GM12878 (cell line): Measurements from ENCODE around the gene NDRG4. TPM values are rescaled to one million over a fixed set of nuclear protein-coding genes. Genes with fewer than 3 reads are reported as not detected.

Source experiments
- ATAC-seq: fragments of 200-7000 bp; cut with Tn5 transposase; 3 replicates; pipeline ENCODE4 v1.9.1; 2020; ENCODE audit warnings: mild to moderate bottlenecking, moderate library complexity
- BruUV-seq: library from RNA; stranded (reverse); fragments of 400-500 nt; replicated peaks from 2 replicates; lab custom pipeline; 2021; lab: Mats Ljungman, UMichigan
- CTCF ChIA-PET: fragments of 300-600 bp; sonication (Branson Sonifier 250); formaldehyde crosslinking; extraction: SDS; loops from one replicate; lab custom pipeline; 2021; ENCODE audit warnings: inconsistent platforms; lab: Yijun Ruan, JAX
- POLR2A ChIA-PET: fragments of 350-600 bp; formaldehyde crosslinking; extraction: SDS; loops from one replicate; lab custom pipeline; 2021; ENCODE audit warnings: inconsistent platforms; lab: Charles Lee
- RAD21 ChIA-PET: fragments of 300-600 bp; sonication (Branson Sonifier 250); formaldehyde crosslinking; loops from one replicate; lab custom pipeline; 2023; ENCODE audit warnings: antibody characterized with exemption; ENCODE audit not compliant: unreplicated experiment; lab: Charles Lee
- SMC1A ChIA-PET: fragments of 300-600 bp; sonication (Branson Sonifier 250); formaldehyde crosslinking; loops from one replicate; lab custom pipeline; 2023; ENCODE audit not compliant: unreplicated experiment, uncharacterized antibody; lab: Charles Lee
- DNase-seq: peaks from one replicate; pipeline ENCODE4 v3.0.0-alpha.2; 2011; ENCODE audit warnings: low read depth, low spot score
- FAIRE-seq: peaks from 3 replicates; lab custom pipeline; 2011; peaks lifted over from hg19 to GRCh38; lab: Jason Lieb, UNC
- H2AFZ ChIP-seq: 2 replicates; pipeline ENCODE4 v1.6.0; 2011; ENCODE audit warnings: low read depth, low read length, control low read depth; ENCODE audit not compliant: control insufficient read depth
- H3K27ac ChIP-seq: 2 replicates; pipeline ENCODE4 v1.5.1; 2011; ENCODE audit warnings: control low read depth; ENCODE audit not compliant: control insufficient read depth, insufficient read depth
- H3K27me3 ChIP-seq, 2 experiments: replicated peaks in 1 of 2; 2 replicates each; pipeline versions ENCODE4 v1.6.0 to v1.6.1; 2011; ENCODE audit warnings: low read length in 1 of 2; ENCODE audit not compliant: control insufficient read depth in 2 of 2, insufficient read depth in 2 of 2
- H3K36me3 ChIP-seq, 2 experiments: 2 replicates each; pipeline ENCODE4 v1.5.1; 2011; ENCODE audit warnings: low read length in 1 of 2; ENCODE audit not compliant: control insufficient read depth in 2 of 2, insufficient read depth in 2 of 2
- H3K4me1 ChIP-seq: 2 replicates; pipeline ENCODE4 v1.6.1; 2011; ENCODE audit warnings: mild to moderate bottlenecking, low read length, moderate library complexity, mixed read lengths; ENCODE audit not compliant: control insufficient read depth, insufficient read depth
- H3K4me2 ChIP-seq: 2 replicates; pipeline ENCODE4 v1.6.0; 2011; ENCODE audit warnings: control low read depth; ENCODE audit not compliant: control insufficient read depth, insufficient read depth
- H3K4me3 ChIP-seq: fragments of 200-600 bp; sonication (generic); 2 replicates; pipeline ENCODE4 v1.5.1; 2016
- H3K79me2 ChIP-seq: 2 replicates; pipeline ENCODE4 v1.6.0; 2011; ENCODE audit warnings: low read length; ENCODE audit not compliant: control insufficient read depth, insufficient read depth
- H3K9ac ChIP-seq: 2 replicates; pipeline ENCODE4 v1.8.0; 2011; ENCODE audit warnings: low read length, control low read depth, mixed read lengths; ENCODE audit not compliant: control insufficient read depth, insufficient read depth
- H3K9me3 ChIP-seq: replicated peaks from 3 replicates; pipeline ENCODE4 v1.5.1; 2011; ENCODE audit warnings: mild to moderate bottlenecking, low read length; ENCODE audit not compliant: control insufficient read depth, insufficient read depth
- H4K20me1 ChIP-seq: 2 replicates; pipeline ENCODE4 v1.6.0; 2011; ENCODE audit not compliant: control insufficient read depth, insufficient read depth
- BCL3 ChIP-seq: IDR thresholded peaks from 2 replicates; pipeline ENCODE4 v1.6.1; 2011; ENCODE audit warnings: borderline replicate concordance, low read depth, mild to moderate bottlenecking, moderate library complexity, low read length; ENCODE audit not compliant: insufficient read depth, poor library complexity, severe bottlenecking
- IKZF1 ChIP-seq: fragments of 450-650 bp; conservative IDR thresholded peaks from 2 replicates; pipeline ENCODE4 v1.6.1; 2017; ENCODE audit warnings: antibody characterized with exemption, mild to moderate bottlenecking
- POLR2A ChIP-seq: IDR thresholded peaks from 2 replicates; pipeline ENCODE4 v1.6.1; 2011; ENCODE audit warnings: low read depth, mild to moderate bottlenecking, low read length
- WGBS: methylation state at CpG from one replicate; pipeline ENCODE4 v1.1.6; 2016; ENCODE audit warnings: low lambda C conversion rate; ENCODE audit not compliant: insufficient replicate concordance, insufficient coverage; ENCODE audit errors: missing lambda C conversion rate; 5-methylcytosine and 5-hydroxymethylcytosine counted together
- in situ Hi-C: fragments of 300-500 bp; cut with MboI; formaldehyde crosslinking; loops from 9 replicates; pipeline ENCODE4 v1.14.3; 2018; ENCODE audit warnings: mixed read lengths
- intact Hi-C: fragments of 100-400 bp; cut with micrococcal nuclease; formaldehyde crosslinking; loops from one replicate; pipeline ENCODE4 v1.14.2; 2022; ENCODE audit not compliant: unreplicated experiment
- polyA plus RNA-seq, 11 experiments: library from polyadenylated mRNA; depleted of rRNA in 4 of 11; unstranded in 6 of 11; stranded (reverse) in 5 of 11; fragments of >200 nt; fragmentation: Nextera tagmentation in 4 of 11; fragmentation: Illumina TruSeq in 1 of 11; extraction: Ambion mirVana in 4 of 11; extraction: Trizol in 1 of 11; gene quantifications; 1 replicate in 1 of 11; 2 replicates in 10 of 11; pipeline versions ENCODE4 v1.2.1 to v1.2.3, GENCODE V29; 2011 to 2016; ENCODE audit warnings: inconsistent platforms in 2 of 11, missing spikeins in 2 of 11, low read depth in 1 of 11
- total RNA-seq, 4 experiments: library from RNA; depleted of rRNA in 3 of 4; stranded (reverse); fragments of >200 nt in 3 of 4; fragmentation: Illumina TruSeq in 1 of 4; extraction: Trizol in 1 of 4; gene quantifications; 2 replicates each; pipeline versions ENCODE4 v1.2.1 to v1.2.3, GENCODE V29; 2013 to 2021
- TF ChIP-seq, protein P1 (sequence below): IDR thresholded peaks from 2 replicates; pipeline ENCODE4 v1.6.1; 2011; ENCODE audit warnings: low read depth, low read length, improper control_type of control experiment, borderline replicate concordance

NDRG4 gene
- total and polyA plus RNA-seq, 10 of the 15 experiments (the other 5 are each of a cell fraction or from before 2014, with no cell fraction given) = 0.33 to 3.8 (median 2.5) TPM

DNA sequence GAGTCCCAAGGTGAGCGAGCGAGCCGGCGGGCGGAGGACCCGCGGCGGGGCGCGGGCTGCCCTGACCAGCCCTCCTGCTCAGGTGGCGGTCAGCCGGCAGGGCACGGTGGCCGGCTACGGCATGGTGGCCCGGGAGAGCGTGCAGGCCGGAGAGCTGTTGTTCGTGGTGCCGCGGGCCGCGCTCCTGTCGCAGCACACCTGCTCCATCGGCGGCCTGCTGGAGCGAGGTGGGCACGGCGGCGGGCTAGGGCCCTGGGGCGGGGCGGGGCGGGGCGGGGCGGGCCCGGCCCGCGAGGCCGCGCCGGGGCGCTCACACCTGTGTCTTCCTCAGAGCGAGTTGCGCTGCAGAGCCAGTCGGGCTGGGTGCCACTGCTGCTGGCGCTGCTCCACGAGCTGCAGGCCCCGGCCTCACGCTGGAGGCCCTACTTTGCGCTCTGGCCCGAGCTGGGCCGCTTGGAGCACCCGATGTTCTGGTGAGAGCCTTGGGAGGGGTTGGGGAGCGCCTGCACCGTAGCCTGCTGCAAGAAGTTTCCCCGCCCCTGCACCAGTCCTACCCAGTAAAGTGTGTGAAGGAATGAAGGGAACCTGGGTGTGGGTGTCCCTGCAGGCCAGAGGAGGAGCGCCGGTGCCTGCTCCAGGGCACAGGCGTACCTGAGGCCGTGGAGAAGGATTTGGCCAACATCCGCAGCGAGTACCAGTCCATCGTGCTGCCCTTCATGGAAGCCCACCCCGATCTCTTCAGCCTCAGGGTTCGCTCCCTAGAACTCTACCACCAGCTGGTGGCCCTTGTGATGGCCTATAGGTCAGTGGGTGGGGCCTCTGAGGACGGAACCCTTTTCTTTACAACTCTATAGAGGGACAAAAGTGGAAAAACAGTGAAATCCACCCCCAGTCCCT, 16.2 kb downstream of the NDRG4 start:
- ChIA-PET POLR2A (no interaction called here), RAD21 (no interaction called here), SMC1A (no interaction called here), CTCF (interaction anchor here (1.2 kb wide), 1 partner anchor 215 kb away, joined by 3 read pairs; no protein-coding TSS in a partner anchor)
- intact Hi-C loops = no loop called here
- Histone ChIP-seq H3K79me2 (peaks cover 11% of the 10 kb centered on the region), H2AFZ (peak overlapping the region; percentile 76), H3K36me3 (peaks cover 12 to 17% of the 10 kb centered on the region in 2 experiments), H3K9me3 (no peaks in the 10 kb centered on the region), H3K4me2 (peak overlapping the region; percentile 87), H3K27me3 (no peaks in the 10 kb centered on the region), H3K4me3 (peak overlapping the region; percentile 93), H3K9ac (peak overlapping the region; percentile 73; the same call in 1 of the 2 replicates), H3K27ac (peak overlapping the region; percentile 54; the same call in 1 of the 2 replicates), H4K20me1 (no peaks in the 10 kb centered on the region), H3K4me1 (peaks cover 43% of the 10 kb centered on the region)
- no peak for FAIRE-seq
- BruUV-seq = no TSS peak
- WGBS = 21% methylated on average over 45 of the region's 66 CpGs
- DNase-seq = no peak
- in situ Hi-C loops = loop anchor here (25.0 kb wide), 1 partner anchor 221 kb away; the partner anchor contains the start of gene GOT2
- peak; percentile 69 for ATAC-seq
- TF ChIP-seq, protein P1, sequence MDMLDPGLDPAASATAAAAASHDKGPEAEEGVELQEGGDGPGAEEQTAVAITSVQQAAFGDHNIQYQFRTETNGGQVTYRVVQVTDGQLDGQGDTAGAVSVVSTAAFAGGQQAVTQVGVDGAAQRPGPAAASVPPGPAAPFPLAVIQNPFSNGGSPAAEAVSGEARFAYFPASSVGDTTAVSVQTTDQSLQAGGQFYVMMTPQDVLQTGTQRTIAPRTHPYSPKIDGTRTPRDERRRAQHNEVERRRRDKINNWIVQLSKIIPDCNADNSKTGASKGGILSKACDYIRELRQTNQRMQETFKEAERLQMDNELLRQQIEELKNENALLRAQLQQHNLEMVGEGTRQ = no peak
- TF ChIP-seq POLR2A = peak; percentile 78
- peak; percentile 85 for TF ChIP-seq BCL3
- no peak for TF ChIP-seq IKZF1
